Activated CD8-positive, alpha-beta memory T cell treated with anti-CD3 and anti-CD28 coated beads for 48 hours (primary cell): Measurements from ENCODE around the gene NR2C2AP.

Experiments
- DNase-seq, 3 experiments: peaks; one replicate each; pipeline ENCODE4 v3.0.0-alpha.2; 2020; ENCODE audit warnings: low read depth in 2 of 3, low spot score in 2 of 3

Gene NR2C2AP

GRCh38 chr19:19152668-19153384 lies 50.4 kb downstream of the NR2C2AP start:
- DNase-seq = no peak

- DNase-seq = no peak
Observed at GRCh38 chr19:19151418-19151817, 51.8 kb downstream of the NR2C2AP start.
